ENCODE measurements around the gene FBLN7.

GRCh38 chr2:112136096-112136495 lies 2.1 kb upstream of the FBLN7 start:
- no peak for TF ChIP-seq CTCF (conservative IDR thresholded peaks at IDR 0.05; ENCODE audit: low read depth in 2 of 2)
- no peak for TF ChIP-seq ETS1 (IDR thresholded peaks at IDR 0.05)

Data from GM23338 (cell line).